H1 (cell line): ENCODE results near the gene CBX4. TPM values are rescaled to one million over a fixed set of nuclear protein-coding genes. Genes with fewer than 3 reads are reported as not detected.

ENCODE experiments used
- CTCF ChIA-PET: fragments of 300-600 bp; sonication (Branson Sonifier 250); formaldehyde crosslinking; loops from one replicate; lab custom pipeline; 2021; ENCODE audit not compliant: partially characterized antibody; lab: Charles Lee
- POLR2A ChIA-PET: fragments of 300-600 bp; sonication (Branson Sonifier 250); formaldehyde crosslinking; loops from one replicate; lab custom pipeline; 2021; ENCODE audit warnings: inconsistent platforms; ENCODE audit not compliant: partially characterized antibody; lab: Charles Lee
- DNase-seq, 2 experiments: peaks; one replicate each; pipeline versions ENCODE4 v3.0.0 to v3.0.0-alpha.2; 2010 to 2022; ENCODE audit warnings: low spot score in 2 of 2, low read depth in 1 of 2, mixed read lengths in 1 of 2
- FAIRE-seq: peaks from 2 replicates; lab custom pipeline; 2011; peaks lifted over from hg19 to GRCh38; lab: Jason Lieb, UNC
- H2AFZ ChIP-seq: 2 replicates; pipeline ENCODE4 v1.8.1; 2012; ENCODE audit warnings: low read length, inconsistent platforms
- H2AK5ac ChIP-seq: 2 replicates; pipeline ENCODE4 v1.6.1; 2013; ENCODE audit warnings: low read depth, low read length
- H2BK120ac ChIP-seq: replicated peaks from 2 replicates; pipeline ENCODE3; 2013; ENCODE audit warnings: low read depth, low read length, inconsistent platforms
- H2BK12ac ChIP-seq: 2 replicates; pipeline ENCODE4 v1.6.1; 2013; ENCODE audit warnings: low read depth, low read length
- H2BK15ac ChIP-seq: 2 replicates; pipeline ENCODE4 v1.6.1; 2013; ENCODE audit warnings: low read length
- H2BK20ac ChIP-seq: 2 replicates; pipeline ENCODE4 v1.6.1; 2013; ENCODE audit warnings: low read length
- H2BK5ac ChIP-seq: 2 replicates; pipeline ENCODE4 v1.6.1; 2013; ENCODE audit warnings: low read depth, low read length
- H3K14ac ChIP-seq: 2 replicates; pipeline ENCODE4 v1.6.1; 2013; ENCODE audit warnings: inconsistent platforms; ENCODE audit not compliant: insufficient read length
- H3K18ac ChIP-seq: 2 replicates; pipeline ENCODE4 v1.6.1; 2013; ENCODE audit warnings: low read length; ENCODE audit errors: extremely low read depth
- H3K23ac ChIP-seq: 2 replicates; pipeline ENCODE4 v1.6.1; 2013; ENCODE audit warnings: inconsistent platforms; ENCODE audit not compliant: insufficient read length
- H3K23me2 ChIP-seq: 2 replicates; pipeline ENCODE4 v1.6.1; 2013; ENCODE audit warnings: low read depth, low read length
- H3K27ac ChIP-seq: 2 replicates; pipeline ENCODE4 v1.6.1; 2011; ENCODE audit warnings: low read depth, low read length, inconsistent platforms
- H3K27me3 ChIP-seq, 4 experiments: replicated peaks in 1 of 4; 1 replicate in 1 of 4; 2 replicates in 3 of 4; pipeline versions ENCODE4 v1.6.1 to v1.8.1; 2011 to 2013; ENCODE audit warnings: low read length in 3 of 4, mild to moderate bottlenecking in 3 of 4, inconsistent platforms in 2 of 4, mixed read lengths in 2 of 4, moderate library complexity in 1 of 4; ENCODE audit not compliant: control insufficient read depth in 3 of 4, insufficient read depth in 3 of 4; ENCODE audit errors: extremely low read depth in 1 of 4
- H3K36me3 ChIP-seq, 4 experiments: 2 replicates each; pipeline versions ENCODE4 v1.6.1 to v1.8.1; 2011 to 2013; ENCODE audit warnings: mild to moderate bottlenecking in 4 of 4, low read length in 3 of 4, moderate library complexity in 2 of 4, control low read depth in 1 of 4, inconsistent platforms in 1 of 4; ENCODE audit not compliant: insufficient read depth in 4 of 4, control insufficient read depth in 2 of 4
- H3K4ac ChIP-seq: replicated peaks from 2 replicates; pipeline ENCODE3; 2013; ENCODE audit warnings: low read length, low read depth, mixed read lengths, inconsistent platforms; ENCODE audit not compliant: insufficient read length
- H3K4me1 ChIP-seq, 4 experiments: replicated peaks in 1 of 4; 1 replicate in 1 of 4; 2 replicates in 3 of 4; pipeline versions ENCODE4 v1.6.1 to v1.8.1; 2011 to 2013; ENCODE audit warnings: low read length in 3 of 4, inconsistent platforms in 2 of 4, mixed read lengths in 1 of 4; ENCODE audit not compliant: insufficient read depth in 4 of 4, control insufficient read depth in 3 of 4
- H3K4me2 ChIP-seq, 2 experiments: 2 replicates each; pipeline versions ENCODE4 v1.6.1 to v1.8.1; 2011 to 2013; ENCODE audit warnings: low read depth in 2 of 2, low read length in 2 of 2, control low read depth in 1 of 2, inconsistent platforms in 1 of 2, mild to moderate bottlenecking in 1 of 2; ENCODE audit not compliant: insufficient read depth in 1 of 2
- H3K4me3 ChIP-seq, 4 experiments: fragments of 200-600, 300-600 bp in 1 of 4; sonication (generic), shearing (Covaris generic), sonication (Bioruptor Twin) in 1 of 4; 2 replicates each; pipeline versions ENCODE4 v1.5.1 to v1.8.1; 2011 to 2016; ENCODE audit warnings: low read length in 4 of 4, low read depth in 3 of 4, control low read depth in 2 of 4, inconsistent platforms in 2 of 4, mild to moderate bottlenecking in 2 of 4, mixed read lengths in 1 of 4, moderate library complexity in 1 of 4; ENCODE audit not compliant: insufficient read depth in 2 of 4; ENCODE audit errors: extremely low read depth in 1 of 4
- H3K56ac ChIP-seq: replicated peaks from 2 replicates; pipeline ENCODE3; 2013; ENCODE audit warnings: low read depth, mild to moderate bottlenecking, mixed read lengths, low read length, inconsistent platforms; ENCODE audit not compliant: insufficient read length
- H3K79me1 ChIP-seq: 2 replicates; pipeline ENCODE4 v1.6.1; 2013; ENCODE audit warnings: low read depth, low read length, control low read depth
- H3K79me2 ChIP-seq, 2 experiments: 2 replicates each; pipeline versions ENCODE4 v1.6.1 to v1.8.1; 2012 to 2013; ENCODE audit warnings: low read length in 2 of 2, mild to moderate bottlenecking in 2 of 2, inconsistent platforms in 1 of 2; ENCODE audit not compliant: insufficient read depth in 2 of 2, control insufficient read depth in 1 of 2
- H3K9ac ChIP-seq, 4 experiments: replicated peaks in 1 of 4; 1 replicate in 1 of 4; 2 replicates in 3 of 4; pipeline versions ENCODE4 v1.6.1 to v1.8.1; 2011 to 2013; ENCODE audit warnings: low read depth in 3 of 4, low read length in 3 of 4, control low read depth in 2 of 4, mild to moderate bottlenecking in 2 of 4, moderate library complexity in 2 of 4, inconsistent platforms in 1 of 4; ENCODE audit errors: extremely low read depth in 1 of 4
- H3K9me3 ChIP-seq, 2 experiments: 2 replicates each; pipeline versions ENCODE4 v1.6.1 to v1.8.1; 2012 to 2013; ENCODE audit warnings: mild to moderate bottlenecking in 2 of 2, moderate library complexity in 2 of 2, control low read depth in 1 of 2, inconsistent platforms in 1 of 2, low read depth in 1 of 2, low read length in 1 of 2, mixed read lengths in 1 of 2; ENCODE audit not compliant: insufficient read depth in 2 of 2
- H4K20me1 ChIP-seq, 2 experiments: replicated peaks in 1 of 2; 2 replicates each; pipeline versions ENCODE3 to v1.8.1; 2011 to 2013; ENCODE audit warnings: inconsistent platforms in 2 of 2, low read length in 2 of 2, mild to moderate bottlenecking in 1 of 2; ENCODE audit not compliant: insufficient read depth in 2 of 2, control insufficient read depth in 1 of 2
- H4K5ac ChIP-seq: 2 replicates; pipeline ENCODE4 v1.6.1; 2013; ENCODE audit warnings: low read length, low read depth, mixed read lengths, inconsistent platforms; ENCODE audit not compliant: insufficient read length
- H4K8ac ChIP-seq: 2 replicates; pipeline ENCODE4 v1.8.0; 2013; ENCODE audit warnings: mild to moderate bottlenecking, moderate library complexity, low read length, inconsistent platforms; ENCODE audit not compliant: insufficient read depth; ENCODE audit errors: extremely low read depth
- H4K91ac ChIP-seq: replicated peaks from 2 replicates; pipeline ENCODE3; 2013; ENCODE audit warnings: low read length, mixed read lengths, inconsistent platforms; ENCODE audit not compliant: insufficient read length
- CBX8 ChIP-seq: fragments of 300-800, 300-1000 bp; sonication (generic); IDR thresholded peaks from 2 replicates; pipeline ENCODE4 v1.7.1; 2016; ENCODE audit warnings: low read depth, low read length, borderline replicate concordance
- CHD1 ChIP-seq: IDR thresholded peaks from 2 replicates; pipeline ENCODE4 v1.6.1; 2012; ENCODE audit warnings: low read depth, low read length, improper control_type of control experiment
- EP300 ChIP-seq, 2 experiments: IDR thresholded peaks; 1 replicate in 1 of 2; 2 replicates in 1 of 2; pipeline ENCODE4 v1.6.1; 2011 to 2012; ENCODE audit warnings: low read depth in 2 of 2, low read length in 2 of 2, mild to moderate bottlenecking in 2 of 2, borderline replicate concordance in 1 of 2, inconsistent platforms in 1 of 2, moderate library complexity in 1 of 2
- EZH2 ChIP-seq: fragments of 200-600 bp; sonication (generic); IDR thresholded peaks from 2 replicates; pipeline ENCODE4 v1.7.1; 2012; ENCODE audit warnings: low read depth, mild to moderate bottlenecking, moderate library complexity, low read length, inconsistent platforms; ENCODE audit not compliant: severe bottlenecking
- HDAC2 ChIP-seq, 2 experiments: fragments of 300-600 bp in 1 of 2; sonication (generic) in 1 of 2; IDR thresholded peaks; 2 replicates each; pipeline ENCODE4 v1.6.1; 2011 to 2012; ENCODE audit warnings: low read depth in 2 of 2, low read length in 2 of 2, mild to moderate bottlenecking in 2 of 2, moderate library complexity in 2 of 2, borderline replicate concordance in 1 of 2, inconsistent platforms in 1 of 2
- RNF2 ChIP-seq: fragments of 200-900, 300-1000 bp; sonication (generic); IDR thresholded peaks from 2 replicates; pipeline ENCODE4 v1.7.1; 2016; ENCODE audit warnings: borderline replicate concordance, low read depth, mild to moderate bottlenecking, antibody characterized with exemption, low read length; ENCODE audit not compliant: poor library complexity, severe bottlenecking; ENCODE audit errors: missing control alignments
- SRF ChIP-seq: IDR thresholded peaks from 2 replicates; pipeline ENCODE4 v1.6.1; 2011; ENCODE audit warnings: mild to moderate bottlenecking, low read depth, low read length, moderate library complexity
- SUZ12 ChIP-seq: fragments of 200-600 bp; sonication (generic); IDR thresholded peaks from 2 replicates; pipeline ENCODE4 v1.6.1; 2012; ENCODE audit warnings: mild to moderate bottlenecking, inconsistent platforms, low read length, moderate library complexity, mixed read lengths
- TEAD4 ChIP-seq: IDR thresholded peaks from 2 replicates; pipeline ENCODE4 v1.6.1; 2012; ENCODE audit warnings: low read depth, low read length, inconsistent platforms, mixed read lengths
- WGBS, 2 experiments: shearing (Covaris generic) in 1 of 2; methylation state at CpG; one replicate each; pipeline versions ENCODE4 v1.1.6 to v1.1.7; 2013 to 2015; ENCODE audit warnings: low lambda C conversion rate in 2 of 2, mixed read lengths in 2 of 2, inconsistent platforms in 1 of 2, low coverage in 1 of 2, missing lambda C conversion rate in 1 of 2; ENCODE audit not compliant: insufficient replicate concordance in 2 of 2, insufficient coverage in 1 of 2, insufficient read length in 1 of 2; ENCODE audit errors: extremely low coverage in 1 of 2, missing lambda C conversion rate in 1 of 2; 5-methylcytosine and 5-hydroxymethylcytosine counted together
- polyA plus RNA-seq, 7 experiments: library from polyadenylated mRNA; depleted of rRNA in 3 of 7; stranded (reverse) in 5 of 7; unstranded in 2 of 7; fragments of >200 nt in 5 of 7; fragments of 200-250 nt in 2 of 7; gene quantifications; 1 replicate in 5 of 7; 2 replicates in 1 of 7; 4 replicates in 1 of 7; pipeline versions ENCODE4 v1.2.1 to v1.2.3, GENCODE V29; 2011 to 2013; ENCODE audit warnings: missing spikeins in 2 of 7, mixed read lengths in 2 of 7
- total RNA-seq: library from RNA; stranded (reverse); fragmentation: NEBNext Ultra II Directional; extraction: Animal tissue kit (Norgen Biotek cat#: 25700); gene quantifications from 2 replicates; pipeline ENCODE4 v1.2.1, GENCODE V29; 2021

Gene CBX4
- total and polyA plus RNA-seq, 2 of the 8 experiments (the other 6 are each of a cell fraction or from before 2014, with no cell fraction given): 1.8 to 4.0 TPM

- CTCF ChIA-PET: interaction anchor here (1.0 to 24.7 kb wide), 8 partner anchors 10 to 121 kb away, joined by 3 to 576 read pairs (median 26); partner anchors contain the start of gene CBX8
- peak overlapping the region; percentile 76 to 82 for H3K4me2 ChIP-seq
- TF ChIP-seq EP300 (IDR thresholded peaks at IDR 0.05; ENCODE audit: borderline replicate concordance in 1 of 2, low read depth in 2 of 2, low read length in 2 of 2) (no peak), TEAD4 (peak; percentile 88), RNF2 (peak; percentile 21), CBX8 (0 out of 2 replicates have a peak, but pooled peaks have one; percentile 6), CHD1 (no peak), EZH2 (peak; percentile 40), HDAC2 (IDR thresholded peaks at IDR 0.05; ENCODE audit: borderline replicate concordance in 1 of 2, low read depth in 2 of 2, low read length in 2 of 2) (0 out of 4 replicates have a peak, but pooled peaks of 1 of the 2 experiments have one; percentile 36), SRF (no peak), SUZ12 (peak; percentile 58; the same call in 1 of the 2 replicates)
Measured at GRCh38 chr17:79832218-79833109, 6.8 kb downstream of the CBX4 start.

More at GRCh38 chr17:79832218-79833109, 6.8 kb downstream of the CBX4 start:
- Histone ChIP-seq H3K56ac (no peak overlapping the region), H2BK20ac (no peak overlapping the region), H3K27ac (no peak overlapping the region), H3K4me3 (peak overlapping the region; percentile 9 to 59 (median 26)), H4K91ac (no peak overlapping the region), H3K14ac (no peak overlapping the region), H2BK12ac (no peak overlapping the region), H3K18ac (peak overlapping the region; percentile 60), H2AK5ac (no peak overlapping the region), H3K4me1 (peaks cover 3 to 49% (median 30%) of the 10 kb centered on the region in 4 experiments), H4K20me1 (peaks cover 7 to 13% of the 10 kb centered on the region in 2 experiments), H3K79me2 (no peaks in the 10 kb centered on the region), H3K23me2 (peaks cover 15% of the 10 kb centered on the region; the same call in 1 of the 2 replicates), H3K36me3 (peaks cover 0 to 4% (median 0%) of the 10 kb centered on the region in 4 experiments; a peak in 1 of 8 replicates), H3K9ac (no peak overlapping the region), H3K27me3 (peaks cover 59 to 96% (median 89%) of the 10 kb centered on the region in 4 experiments), H2BK15ac (no peak overlapping the region), H4K8ac (peak overlapping the region; percentile 9), H3K4ac (no peak overlapping the region), H2BK5ac (0 out of 2 replicates have a peak overlapping the region, but pooled peaks have one; percentile 66), H3K79me1 (no peaks in the 10 kb centered on the region), H2AFZ (no peak overlapping the region), H4K5ac (no peak overlapping the region), H3K23ac (no peak overlapping the region), H2BK120ac (no peak overlapping the region), H3K9me3 (no peaks in the 10 kb centered on the region)
- POLR2A ChIA-PET: interaction anchor here (1.7 to 15.2 kb wide), 3 partner anchors 10 to 42 kb away, joined by 6 to 374 read pairs (median 17); no protein-coding TSS in a partner anchor
- 4% methylated on average over 20 of the region's 72 CpGs; no CpG with 5 or more reads in 1 of the 2 experiments for WGBS, 2 experiments
- peak in 1 of 2 experiments; percentile 74 for DNase-seq
- FAIRE-seq: no peak
